Measurements from ENCODE around the gene BDKRB1.

Gene BDKRB1

DNA sequence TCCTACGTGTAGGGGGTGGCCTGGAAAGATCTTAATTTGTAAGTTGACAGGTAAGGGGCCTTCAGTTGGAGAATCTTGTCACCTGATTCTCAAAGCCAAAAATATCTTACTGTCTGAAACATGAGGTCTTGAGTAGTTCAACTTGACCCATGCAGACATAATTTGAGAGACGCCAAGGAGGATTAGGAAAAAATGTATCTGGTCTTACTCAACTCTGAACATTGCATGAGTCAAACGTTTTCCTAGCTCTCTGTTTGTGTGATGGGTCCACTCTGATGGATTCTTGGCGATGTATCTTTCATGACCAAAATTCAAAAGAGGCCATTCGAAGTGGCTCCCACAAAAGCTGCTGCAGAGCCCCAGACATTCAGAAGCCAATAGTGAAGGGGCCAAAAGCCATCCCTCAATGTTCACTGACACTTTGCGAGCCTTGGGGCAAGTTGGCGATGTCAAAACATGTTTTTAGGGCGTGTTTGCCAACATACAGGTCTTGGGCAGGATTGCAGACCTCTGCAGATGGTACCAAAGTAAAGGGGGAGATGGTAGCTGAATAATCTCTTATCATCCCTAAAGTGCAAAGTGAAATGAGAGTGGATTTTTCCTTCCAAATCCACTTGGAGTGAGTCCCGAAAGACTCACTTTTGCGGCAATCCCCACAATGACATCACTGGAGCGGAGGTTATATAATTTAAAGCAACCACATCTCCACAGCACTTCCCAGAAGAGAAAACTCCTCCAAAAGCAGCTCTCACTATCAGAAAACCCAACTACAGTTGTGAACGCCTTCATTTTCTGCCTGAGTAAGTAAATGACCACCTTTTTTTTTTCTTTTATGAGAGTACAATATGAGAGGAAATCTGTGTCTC lies at the start of gene BDKRB1:
Gene BDKRB1, plus strand, starts transcription at position 710 of the 866 bp plus-strand sequence. CDS start 7,473 bp downstream, outside the sequence.
- TF ChIP-seq GATA2 (IDR thresholded peaks at IDR 0.05; ENCODE audit: low read depth, low read length) (no peak), GATA3 (IDR thresholded peaks at IDR 0.05; ENCODE audit: low read depth, low read length) (no peak)

GRCh38 chr14:96206461-96206860 lies 49.5 kb upstream of the BDKRB1 start:
- TF ChIP-seq GATA2 (IDR thresholded peaks at IDR 0.05; ENCODE audit: low read depth, low read length) (no peak), GATA3 (IDR thresholded peaks at IDR 0.05; ENCODE audit: low read depth, low read length) (no peak)

DNA sequence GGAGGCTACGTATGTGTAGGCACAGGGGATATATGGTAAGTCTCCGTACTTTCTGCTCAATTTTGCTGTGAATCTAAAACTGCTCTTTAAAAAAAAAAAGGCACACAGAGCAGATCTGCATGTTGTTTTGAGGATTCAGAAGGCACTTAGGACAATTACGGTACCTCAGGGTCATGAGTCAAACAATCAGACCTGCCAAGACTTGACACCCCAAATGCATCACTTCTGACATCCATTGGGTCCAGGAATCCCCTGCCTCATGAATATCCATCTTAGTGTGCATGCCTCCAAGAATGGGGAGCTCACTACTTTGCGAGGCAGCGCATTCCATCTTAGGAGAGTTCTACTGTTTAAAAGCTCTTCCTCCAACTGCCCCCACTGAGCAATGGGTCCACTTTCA lies 48.3 kb upstream of the BDKRB1 start:
- TF ChIP-seq GATA3 (IDR thresholded peaks at IDR 0.05; ENCODE audit: low read depth, low read length) = no peak

GRCh38 chr14:96208739-96209138 lies 47.3 kb upstream of the BDKRB1 start:
- TF ChIP-seq GATA2 (IDR thresholded peaks at IDR 0.05; ENCODE audit: low read depth, low read length) (no peak), GATA3 (IDR thresholded peaks at IDR 0.05; ENCODE audit: low read depth, low read length) (no peak)

DNA sequence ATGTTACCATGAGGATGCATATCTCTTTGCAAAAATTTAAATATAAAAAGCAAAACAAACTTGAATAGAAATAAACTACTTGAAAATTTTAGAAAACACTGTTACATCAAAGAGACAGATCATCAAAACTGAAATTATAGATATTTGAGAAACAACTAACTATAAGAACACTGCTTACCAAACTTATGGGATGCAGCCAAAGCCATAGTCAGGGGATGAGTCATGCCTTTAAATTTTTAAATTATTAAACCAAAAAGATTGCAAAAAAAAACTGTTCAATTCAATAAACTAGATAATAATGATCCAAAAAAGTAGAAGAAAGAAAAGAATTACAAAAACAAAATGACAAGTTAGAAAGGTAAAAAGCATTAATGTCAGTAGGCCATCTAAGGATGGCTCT lies 43.9 kb upstream of the BDKRB1 start:
- TF ChIP-seq GATA3 (IDR thresholded peaks at IDR 0.05; ENCODE audit: low read depth, low read length) = no peak
- no peak for TF ChIP-seq GATA2 (IDR thresholded peaks at IDR 0.05; ENCODE audit: low read depth, low read length)

DNA sequence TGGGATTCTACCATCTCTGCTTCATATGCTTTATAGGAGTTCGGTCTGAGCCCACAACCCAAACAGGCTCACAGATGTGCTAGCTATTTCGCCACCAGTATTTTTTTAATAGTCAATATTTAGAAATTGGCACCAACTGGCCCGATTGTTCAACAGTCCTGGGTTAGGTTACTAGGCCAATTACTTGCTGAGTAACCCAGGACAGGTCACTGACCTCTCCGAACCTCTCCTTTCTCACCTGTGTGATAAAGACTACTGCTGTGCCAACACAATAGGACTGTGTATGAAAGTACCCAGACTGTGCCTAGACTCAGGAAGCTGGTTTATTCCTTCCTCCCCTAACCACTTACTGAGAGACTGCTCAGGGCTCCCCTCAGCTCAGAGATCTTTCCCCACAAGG lies 43.1 kb upstream of the BDKRB1 start:
- TF ChIP-seq GATA2 (IDR thresholded peaks at IDR 0.05; ENCODE audit: low read depth, low read length) (no peak), GATA3 (IDR thresholded peaks at IDR 0.05; ENCODE audit: low read depth, low read length) (no peak)

DNA sequence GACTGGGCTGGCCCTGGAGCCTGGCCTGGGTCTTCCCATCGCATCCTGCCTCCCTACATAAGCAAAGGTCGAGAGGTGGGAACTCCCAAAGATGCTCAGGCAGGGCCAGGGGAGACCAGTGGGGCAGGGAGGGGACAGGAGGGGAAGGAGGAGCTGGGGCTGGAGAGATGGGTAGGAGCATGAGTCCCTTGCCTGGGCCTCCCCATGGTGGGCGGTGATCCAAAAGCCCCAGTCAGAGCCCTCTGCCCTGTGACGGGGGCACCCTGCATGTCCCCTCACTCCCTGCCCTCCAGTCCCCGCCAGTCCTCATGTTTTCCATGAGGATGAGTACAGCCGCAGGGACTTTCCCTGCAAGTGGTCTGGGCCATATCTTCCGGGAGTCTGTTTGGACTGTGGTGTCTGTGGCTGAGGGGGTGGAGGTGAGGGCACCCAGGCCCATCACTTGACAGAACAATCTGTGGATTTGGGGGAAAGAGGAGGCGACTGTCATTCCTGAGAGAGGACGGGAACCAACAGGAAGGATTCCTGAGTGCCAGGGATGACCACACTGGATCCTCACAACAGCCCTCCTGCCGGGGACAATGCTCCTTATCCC lies 42.0 kb upstream of the BDKRB1 start:
- TF ChIP-seq GATA3 (IDR thresholded peaks at IDR 0.05; ENCODE audit: low read depth, low read length) = no peak
- TF ChIP-seq GATA2 (IDR thresholded peaks at IDR 0.05; ENCODE audit: low read depth, low read length) = no peak

GRCh38 chr14:96214793-96215192 lies 41.2 kb upstream of the BDKRB1 start:
- TF ChIP-seq GATA3 (IDR thresholded peaks at IDR 0.05; ENCODE audit: low read depth, low read length) (no peak), GATA2 (IDR thresholded peaks at IDR 0.05; ENCODE audit: low read depth, low read length) (no peak)

GRCh38 chr14:96215452-96216244 lies 40.4 kb upstream of the BDKRB1 start:
- TF ChIP-seq GATA2 (IDR thresholded peaks at IDR 0.05; ENCODE audit: low read depth, low read length) = no peak

DNA sequence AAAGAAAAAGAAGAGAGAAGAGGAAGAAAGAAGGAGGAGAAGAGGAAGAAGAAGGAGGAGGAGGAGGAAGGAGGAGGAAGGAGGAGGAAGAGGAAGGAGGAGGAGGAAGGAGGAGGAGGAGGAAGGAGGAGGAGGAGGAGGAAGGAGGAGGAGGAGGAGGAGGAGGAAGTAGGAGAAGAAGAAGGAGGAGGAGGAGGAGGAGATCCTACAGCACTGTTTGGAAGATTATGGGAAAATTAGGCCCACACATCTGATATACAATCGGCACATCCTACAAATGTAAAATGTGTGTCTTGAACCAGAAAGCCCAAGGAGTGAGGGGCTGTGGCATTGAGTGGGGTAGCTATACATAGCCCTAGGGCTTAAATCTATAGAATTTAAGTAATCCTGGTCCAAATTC lies 39.4 kb upstream of the BDKRB1 start:
- TF ChIP-seq GATA3 (IDR thresholded peaks at IDR 0.05; ENCODE audit: low read depth, low read length) (no peak), GATA2 (IDR thresholded peaks at IDR 0.05; ENCODE audit: low read depth, low read length) (no peak)

GRCh38 chr14:96217376-96217913 lies 38.6 kb upstream of the BDKRB1 start:
- no peak for TF ChIP-seq GATA3 (IDR thresholded peaks at IDR 0.05; ENCODE audit: low read depth, low read length)
- no peak for TF ChIP-seq GATA2 (IDR thresholded peaks at IDR 0.05; ENCODE audit: low read depth, low read length)

DNA sequence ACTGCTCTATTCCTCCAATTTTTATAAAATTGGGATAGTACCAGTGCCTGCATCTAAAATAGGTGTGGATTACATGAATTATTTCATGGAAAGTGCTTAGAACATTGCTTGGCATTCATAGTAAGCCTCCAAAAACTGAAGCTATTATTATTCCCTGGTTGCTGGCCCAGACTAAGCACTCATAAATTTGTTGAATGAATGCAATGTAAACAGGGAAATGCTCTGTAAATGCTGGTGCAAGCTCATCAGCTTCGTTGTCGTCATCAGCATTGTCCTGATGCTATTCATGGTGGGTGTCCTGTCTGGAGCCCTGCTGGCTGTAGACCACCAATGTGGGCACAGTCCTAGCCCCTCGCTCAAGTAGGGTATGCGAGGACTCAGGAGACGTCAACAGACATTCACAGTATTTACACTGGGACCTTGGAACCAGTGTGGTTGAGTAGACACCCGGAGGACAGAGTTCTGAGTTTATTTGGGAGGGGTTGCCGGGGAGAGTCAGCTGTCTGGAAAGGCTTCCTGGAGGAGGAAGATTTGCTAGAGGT lies 34.8 kb upstream of the BDKRB1 start:
- no peak for TF ChIP-seq GATA3 (IDR thresholded peaks at IDR 0.05; ENCODE audit: low read depth, low read length)
- TF ChIP-seq GATA2 (IDR thresholded peaks at IDR 0.05; ENCODE audit: low read depth, low read length) = no peak

DNA sequence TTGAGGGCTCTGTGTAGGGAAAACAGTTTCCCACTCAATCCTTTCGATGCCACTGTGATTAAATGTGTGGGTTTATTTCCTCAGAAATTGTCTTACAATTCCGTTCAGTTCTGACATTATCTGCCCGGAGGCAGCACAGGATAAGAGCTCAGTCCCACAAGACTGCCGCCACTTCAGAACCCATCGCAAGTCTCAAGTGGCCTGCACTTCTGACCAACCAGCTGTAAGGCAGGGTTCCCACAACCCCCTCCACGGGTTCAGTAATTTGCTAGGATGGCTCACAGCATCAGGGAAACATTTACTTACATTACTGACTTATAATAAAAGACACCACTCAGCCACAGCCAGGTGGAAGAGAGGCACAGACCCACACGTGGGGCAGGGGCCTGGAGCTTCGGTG lies 34.2 kb upstream of the BDKRB1 start:
- TF ChIP-seq GATA3 (IDR thresholded peaks at IDR 0.05; ENCODE audit: low read depth, low read length) (no peak), GATA2 (IDR thresholded peaks at IDR 0.05; ENCODE audit: low read depth, low read length) (no peak)

GRCh38 chr14:96224480-96225096 lies 31.4 kb upstream of the BDKRB1 start:
- TF ChIP-seq GATA3 (IDR thresholded peaks at IDR 0.05; ENCODE audit: low read depth, low read length) = no peak
- no peak for TF ChIP-seq GATA2 (IDR thresholded peaks at IDR 0.05; ENCODE audit: low read depth, low read length)
